ENCODE results near the gene WDFY4. TPM values are rescaled to one million over a fixed set of nuclear protein-coding genes. Genes with fewer than 3 reads are reported as not detected.

The WDFY4 gene
- total and polyA plus RNA-seq, 7 donors, result 0.23 to 1.3 (median 0.69) TPM

- Histone ChIP-seq H3K4me3 (no peak overlapping the region), H3K27me3 (ENCODE audit: insufficient read depth in 3 of 3, low read length in 2 of 3) (no peaks in the 10 kb centered on the region), H3K27ac (no peak overlapping the region), H3K36me3 (ENCODE audit: insufficient read depth in 1 of 2, low read depth in 1 of 2) (no peaks in the 10 kb centered on the region), H3K4me1 (no peaks in the 10 kb centered on the region), H3K9me3 (no peaks in the 10 kb centered on the region)
- intact Hi-C loops (cut with DNase I), result no loop called here
- TF ChIP-seq, protein P1, sequence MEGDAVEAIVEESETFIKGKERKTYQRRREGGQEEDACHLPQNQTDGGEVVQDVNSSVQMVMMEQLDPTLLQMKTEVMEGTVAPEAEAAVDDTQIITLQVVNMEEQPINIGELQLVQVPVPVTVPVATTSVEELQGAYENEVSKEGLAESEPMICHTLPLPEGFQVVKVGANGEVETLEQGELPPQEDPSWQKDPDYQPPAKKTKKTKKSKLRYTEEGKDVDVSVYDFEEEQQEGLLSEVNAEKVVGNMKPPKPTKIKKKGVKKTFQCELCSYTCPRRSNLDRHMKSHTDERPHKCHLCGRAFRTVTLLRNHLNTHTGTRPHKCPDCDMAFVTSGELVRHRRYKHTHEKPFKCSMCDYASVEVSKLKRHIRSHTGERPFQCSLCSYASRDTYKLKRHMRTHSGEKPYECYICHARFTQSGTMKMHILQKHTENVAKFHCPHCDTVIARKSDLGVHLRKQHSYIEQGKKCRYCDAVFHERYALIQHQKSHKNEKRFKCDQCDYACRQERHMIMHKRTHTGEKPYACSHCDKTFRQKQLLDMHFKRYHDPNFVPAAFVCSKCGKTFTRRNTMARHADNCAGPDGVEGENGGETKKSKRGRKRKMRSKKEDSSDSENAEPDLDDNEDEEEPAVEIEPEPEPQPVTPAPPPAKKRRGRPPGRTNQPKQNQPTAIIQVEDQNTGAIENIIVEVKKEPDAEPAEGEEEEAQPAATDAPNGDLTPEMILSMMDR (IDR thresholded peaks at IDR 0.05), result no peak
- DNase-seq (no peak), ATAC-seq (no peak)
- whole genome bisulfite sequencing, 3 donors, result 89 to 96% (median 93%) methylated on average over 2 of the region's 2 CpGs
Observed at GRCh38 chr10:48809261-48809660, 124.6 kb downstream of the WDFY4 start.

DNA sequence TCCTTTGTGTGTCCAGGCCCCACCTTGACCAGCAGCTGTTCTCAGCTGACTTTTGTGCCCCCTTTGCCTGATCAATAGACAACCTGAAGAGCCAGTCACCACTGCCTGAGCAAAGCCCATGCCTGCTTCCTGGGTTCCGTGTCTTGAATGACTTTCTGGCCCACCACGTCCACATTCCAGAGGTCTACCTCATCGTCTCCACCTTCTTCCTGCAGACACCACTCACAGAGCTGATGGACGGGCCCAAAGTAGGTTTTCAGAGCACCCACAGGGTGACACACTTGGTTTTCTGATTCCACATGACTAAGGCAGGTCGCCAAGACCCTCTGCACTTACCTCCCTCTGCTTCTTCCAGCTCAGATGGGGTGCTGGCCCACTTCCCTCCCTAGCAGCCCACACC, 126.8 kb downstream of the WDFY4 start:
- no peak for ATAC-seq

DNA sequence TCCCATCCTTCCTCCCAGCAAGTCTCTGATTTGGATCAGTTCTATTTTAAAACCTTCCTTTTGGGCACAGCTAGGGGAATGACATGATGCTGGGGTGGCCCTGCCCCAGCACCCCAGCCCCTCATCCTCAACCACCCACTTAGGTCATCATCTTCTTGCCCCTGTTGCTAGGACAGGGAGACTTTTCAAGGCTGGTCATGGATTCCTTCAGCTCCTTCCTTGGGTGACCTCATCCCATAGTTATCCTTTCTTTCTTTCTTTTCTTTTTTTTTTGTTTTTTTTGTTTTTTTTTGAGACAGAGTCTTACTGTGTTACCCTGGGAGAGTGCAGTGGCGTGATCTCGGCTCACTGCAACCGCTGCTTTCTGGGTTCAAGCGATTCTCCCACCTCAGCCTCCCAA, 127.2 kb downstream of the WDFY4 start:
- Histone ChIP-seq H3K27ac (no peak overlapping the region), H3K4me1 (no peaks in the 10 kb centered on the region), H3K27me3 (ENCODE audit: insufficient read depth in 3 of 3, low read length in 2 of 3) (no peaks in the 10 kb centered on the region), H3K4me3 (no peak overlapping the region), H3K36me3 (ENCODE audit: insufficient read depth in 1 of 2, low read depth in 1 of 2) (no peaks in the 10 kb centered on the region), H3K9me3 (no peaks in the 10 kb centered on the region)
- TF ChIP-seq, protein P1 (IDR thresholded peaks at IDR 0.05), result no peak
- DNase-seq (no peak), ATAC-seq (no peak)
- intact Hi-C loops (cut with DNase I), result no loop called here
- WGBS, 3 donors, result 92 to 93% (median 92%) methylated on average over 4 of the region's 4 CpGs

More for the DNA sequence above, 126.8 kb downstream of the WDFY4 start:
- intact Hi-C loops (cut with DNase I), result no loop called here
- no peaks in the 10 kb centered on the region for H3K27me3 ChIP-seq (ENCODE audit: insufficient read depth in 3 of 3, low read length in 2 of 3)
- H3K36me3 ChIP-seq (ENCODE audit: insufficient read depth in 1 of 2, low read depth in 1 of 2), result no peaks in the 10 kb centered on the region
- no peaks in the 10 kb centered on the region for H3K9me3 ChIP-seq
- no peak overlapping the region for H3K4me3 ChIP-seq
- no peak overlapping the region for H3K27ac ChIP-seq
- DNase-seq, result no peak
- WGBS, 3 donors, result 75 to 82% (median 80%) methylated on average over 5 of the region's 5 CpGs
- TF ChIP-seq, protein P1 (IDR thresholded peaks at IDR 0.05), result no peak
- no peaks in the 10 kb centered on the region for H3K4me1 ChIP-seq

GRCh38 chr10:48813291-48813690, 128.6 kb downstream of the WDFY4 start:
- H3K4me1 ChIP-seq, result no peaks in the 10 kb centered on the region
- TF ChIP-seq, protein P1 (IDR thresholded peaks at IDR 0.05), result no peak
- H3K36me3 ChIP-seq (ENCODE audit: insufficient read depth in 1 of 2, low read depth in 1 of 2), result no peaks in the 10 kb centered on the region
- no peak for ATAC-seq
- WGBS, 3 donors, result 19 to 31% (median 22%) methylated on average over 1 of the region's 1 CpG
- no peaks in the 10 kb centered on the region for H3K27me3 ChIP-seq (ENCODE audit: insufficient read depth in 3 of 3, low read length in 2 of 3)
- no peaks in the 10 kb centered on the region for H3K9me3 ChIP-seq
- no peak overlapping the region for H3K4me3 ChIP-seq
- no peak for DNase-seq
- no peak overlapping the region for H3K27ac ChIP-seq
- intact Hi-C loops (cut with DNase I), result no loop called here

- no peaks in the 10 kb centered on the region for H3K9me3 ChIP-seq
- ATAC-seq (no peak), DNase-seq (no peak)
- H3K27ac ChIP-seq, result no peak overlapping the region
- WGBS, 3 donors, result 85 to 87% (median 86%) methylated on average over 3 of the region's 3 CpGs
- TF ChIP-seq, protein P1 (IDR thresholded peaks at IDR 0.05), result no peak
- H3K4me3 ChIP-seq, result no peak overlapping the region
- no peaks in the 10 kb centered on the region for H3K36me3 ChIP-seq (ENCODE audit: insufficient read depth in 1 of 2, low read depth in 1 of 2)
- no peaks in the 10 kb centered on the region for H3K27me3 ChIP-seq (ENCODE audit: insufficient read depth in 3 of 3, low read length in 2 of 3)
- no peaks in the 10 kb centered on the region for H3K4me1 ChIP-seq
- intact Hi-C loops (cut with DNase I), result no loop called here
Observed at GRCh38 chr10:48813825-48814224, 129.2 kb downstream of the WDFY4 start.
